GM19372 (cell line): ENCODE measurements around the gene PCBD1.

Experiments
- ATAC-seq: cut with Tn5 transposase; IDR thresholded peaks from one replicate; pipeline ENCODE4 v1.9.1; 2021; ENCODE audit warnings: mild to moderate bottlenecking, low read depth, moderate library complexity; ENCODE audit not compliant: unreplicated experiment

PCBD1 gene

DNA sequence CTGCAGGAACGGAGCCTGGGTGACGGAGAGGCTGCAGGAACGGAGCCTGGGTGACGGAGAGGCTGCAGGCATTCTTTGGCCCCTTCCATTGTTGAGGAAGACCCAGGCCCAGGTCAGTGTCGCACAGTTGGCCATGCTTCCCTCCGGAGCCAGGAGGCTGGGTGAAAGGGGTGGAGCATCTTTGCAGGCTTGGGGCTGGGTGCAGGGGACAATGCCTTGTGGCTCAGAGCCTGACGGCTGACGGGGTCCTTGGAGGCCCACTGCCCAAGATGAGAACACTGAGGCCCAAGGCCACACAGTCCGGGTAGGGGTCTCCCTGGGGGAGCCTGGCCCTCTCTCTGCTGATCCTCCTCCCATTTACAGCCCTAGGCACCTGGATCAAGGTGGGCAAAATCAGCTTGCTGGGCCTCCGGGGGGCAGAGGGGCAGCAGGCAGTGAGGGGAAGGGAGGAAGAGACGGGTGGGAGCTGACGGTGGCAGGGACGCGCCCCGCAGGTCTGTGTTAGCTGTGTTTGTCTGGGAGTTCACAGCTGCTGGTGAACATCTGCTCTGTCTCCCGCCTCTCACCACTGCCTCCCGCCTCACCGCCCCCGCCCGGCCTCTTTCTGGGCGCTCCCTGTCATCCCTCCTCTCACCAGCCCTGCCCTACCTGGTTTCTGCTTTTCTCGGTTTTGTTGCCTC, 30.6 kb upstream of the PCBD1 start:
- no peak for ATAC-seq

DNA sequence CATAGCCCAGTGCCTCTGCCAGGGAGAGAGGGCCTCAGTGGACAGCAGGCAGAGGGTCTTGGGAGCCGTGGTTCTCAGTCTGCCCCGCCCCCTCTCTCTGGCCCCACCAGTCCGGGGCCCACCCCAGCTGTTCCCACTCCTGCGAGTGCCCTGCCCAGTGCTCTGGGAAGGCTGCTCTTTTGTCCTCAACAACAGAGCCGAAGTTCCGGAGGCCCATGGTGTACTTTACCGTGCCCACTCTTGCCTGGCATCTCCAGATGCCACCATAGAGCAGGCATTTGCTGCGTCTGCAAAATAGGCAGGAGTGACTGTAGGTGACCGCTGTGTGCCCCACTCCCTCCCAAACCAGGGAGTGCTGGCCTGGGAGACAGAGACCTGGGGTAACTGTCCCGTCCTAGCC, 29.3 kb upstream of the PCBD1 start:
- no peak for ATAC-seq

GRCh38 chr10:70917226-70917625, 28.9 kb upstream of the PCBD1 start:
- no peak for ATAC-seq

DNA sequence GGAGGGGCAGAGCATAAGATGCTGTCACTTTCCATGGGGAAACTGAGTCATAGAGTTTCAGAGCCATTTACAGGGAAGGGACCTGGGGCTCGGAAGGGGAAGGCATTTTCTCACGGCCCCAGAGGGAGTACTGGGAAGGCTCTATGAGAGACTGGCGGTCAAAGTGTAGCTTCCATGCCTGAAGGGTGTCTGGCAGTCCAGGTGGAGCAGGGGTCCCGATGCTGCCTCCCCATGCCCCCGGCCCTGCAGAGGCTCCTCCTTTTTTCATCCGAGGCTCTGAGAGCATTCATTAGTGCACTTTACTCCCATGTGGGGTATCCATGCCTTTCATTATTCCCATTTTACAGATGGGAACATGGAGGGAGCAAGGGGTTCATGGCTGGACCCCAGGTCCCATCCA, 27.9 kb upstream of the PCBD1 start:
- ATAC-seq, result no peak

- no peak for ATAC-seq
These were observed 27.4 kb upstream of the PCBD1 start for GRCh38 chr10:70915806-70916205.

- no peak for ATAC-seq
These were observed 26.8 kb upstream of the PCBD1 start for GRCh38 chr10:70915206-70915605.

GRCh38 chr10:70914316-70914864, 26.0 kb upstream of the PCBD1 start:
- ATAC-seq, result no peak

GRCh38 chr10:70913893-70914240, 25.5 kb upstream of the PCBD1 start:
- no peak for ATAC-seq

- no peak for ATAC-seq
These were observed 25.0 kb upstream of the PCBD1 start for GRCh38 chr10:70913191-70913892.

DNA sequence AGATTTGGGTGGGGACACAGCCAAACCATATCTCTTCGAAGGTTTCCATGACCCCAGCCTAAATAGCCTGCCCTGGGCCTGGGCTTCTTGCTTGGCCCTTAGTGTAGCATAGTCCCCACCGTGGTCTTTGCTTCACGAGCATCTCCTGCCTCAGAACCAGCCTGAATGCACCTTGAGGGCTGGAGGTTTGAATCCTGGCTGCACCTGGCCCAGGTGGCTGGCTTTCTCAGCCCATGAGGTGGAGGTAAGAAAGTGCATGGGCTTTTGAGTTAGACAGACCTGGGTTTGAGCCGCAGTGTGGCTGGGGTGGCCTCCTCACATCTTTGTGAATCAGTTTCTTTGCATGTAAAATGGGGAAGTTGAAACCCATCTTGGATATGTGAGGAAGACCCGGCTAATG, 24.2 kb upstream of the PCBD1 start:
- ATAC-seq, result no peak

DNA sequence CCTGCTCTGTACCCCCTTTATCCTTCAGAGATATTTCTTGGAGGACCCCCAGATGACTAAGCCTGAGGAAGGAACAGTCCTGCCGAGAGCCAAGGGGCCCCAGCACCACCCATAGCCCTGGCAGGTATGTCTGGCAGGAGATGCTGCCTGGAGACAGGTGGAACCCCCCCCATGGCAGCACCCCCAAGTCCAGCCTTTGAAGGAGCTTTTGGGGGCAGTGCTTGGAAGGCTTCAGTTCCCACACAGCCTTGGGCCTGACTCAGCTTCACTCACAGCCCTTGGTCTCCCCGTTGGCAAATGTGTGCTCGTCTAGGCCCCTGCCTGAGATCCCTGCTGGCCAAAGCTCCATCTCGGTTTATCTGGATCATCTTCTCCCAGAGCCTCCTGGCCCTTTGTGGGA, 23.0 kb upstream of the PCBD1 start:
- ATAC-seq, result no peak

- no peak for ATAC-seq
These were observed 22.3 kb upstream of the PCBD1 start for GRCh38 chr10:70910486-70911341.

DNA sequence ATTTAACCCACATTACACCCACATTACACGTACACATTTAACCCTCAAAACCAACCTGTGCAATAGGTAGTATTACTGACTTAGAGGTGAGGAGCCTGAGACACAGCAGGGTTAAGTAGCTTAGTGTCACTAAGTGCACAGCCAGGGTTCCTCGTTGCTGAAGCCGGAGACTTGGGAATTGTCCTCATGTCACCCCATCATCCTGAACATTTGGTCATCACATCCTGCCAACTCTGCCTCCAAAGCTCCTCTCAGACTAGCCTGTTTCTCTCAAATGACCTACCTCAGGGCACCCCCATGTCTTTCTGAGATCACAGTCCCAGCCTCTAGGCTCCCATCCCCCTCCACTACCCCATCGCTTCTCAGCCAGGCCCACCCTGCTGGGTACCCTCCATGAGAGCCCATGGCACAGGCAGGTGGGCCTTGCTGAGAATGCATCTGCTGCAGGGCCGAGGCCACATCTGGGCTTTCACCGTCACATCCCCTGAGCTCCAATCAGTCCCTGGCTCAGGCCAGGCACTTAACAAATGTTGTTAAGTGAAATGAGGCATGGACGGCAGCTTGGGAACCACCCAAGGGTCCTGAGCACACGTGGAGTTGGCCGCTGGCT, 21.1 kb upstream of the PCBD1 start:
- ATAC-seq, result no peak

- no peak for ATAC-seq
These were observed 20.3 kb upstream of the PCBD1 start for GRCh38 chr10:70908406-70909296.

DNA sequence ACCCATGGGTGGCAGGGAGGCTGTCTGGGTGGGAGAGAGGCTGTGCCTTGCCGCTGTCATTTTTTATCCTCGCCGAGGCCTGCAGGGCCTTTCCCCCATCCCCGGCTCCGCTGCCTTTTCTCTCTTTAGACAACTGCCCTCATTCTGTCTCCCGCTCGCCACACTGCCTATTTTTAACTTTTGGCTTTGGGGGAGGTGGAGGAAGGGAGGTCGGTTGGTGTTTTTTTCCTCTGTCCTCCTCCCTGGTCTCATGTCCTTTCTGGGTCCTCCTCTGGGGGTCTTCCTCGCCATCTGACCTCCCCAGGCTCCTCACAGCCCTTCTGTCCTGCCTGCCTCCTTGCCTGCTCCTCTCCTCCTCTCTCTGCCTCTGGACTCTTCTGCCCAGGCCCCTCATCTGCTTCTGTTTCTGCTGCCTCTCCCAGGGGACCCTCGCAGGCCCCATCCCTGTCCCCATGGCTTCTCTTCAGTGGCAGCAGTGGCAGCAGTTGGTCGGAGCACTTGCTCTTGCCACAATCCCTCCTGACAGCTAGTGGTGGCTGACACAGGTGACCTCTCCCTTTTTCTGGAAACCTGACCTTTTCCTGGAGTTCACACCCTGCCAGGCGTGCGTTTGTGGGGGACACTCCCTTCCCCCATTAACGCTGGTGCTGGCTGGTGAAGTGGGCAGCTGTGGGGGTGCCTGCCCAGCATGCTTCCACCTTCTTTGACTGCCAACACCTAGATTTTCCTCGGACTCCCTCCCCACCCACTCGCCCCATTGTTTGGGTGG, 19.5 kb upstream of the PCBD1 start:
- no peak for ATAC-seq

- no peak for ATAC-seq
These were observed 18.7 kb upstream of the PCBD1 start for GRCh38 chr10:70906953-70907636.

DNA sequence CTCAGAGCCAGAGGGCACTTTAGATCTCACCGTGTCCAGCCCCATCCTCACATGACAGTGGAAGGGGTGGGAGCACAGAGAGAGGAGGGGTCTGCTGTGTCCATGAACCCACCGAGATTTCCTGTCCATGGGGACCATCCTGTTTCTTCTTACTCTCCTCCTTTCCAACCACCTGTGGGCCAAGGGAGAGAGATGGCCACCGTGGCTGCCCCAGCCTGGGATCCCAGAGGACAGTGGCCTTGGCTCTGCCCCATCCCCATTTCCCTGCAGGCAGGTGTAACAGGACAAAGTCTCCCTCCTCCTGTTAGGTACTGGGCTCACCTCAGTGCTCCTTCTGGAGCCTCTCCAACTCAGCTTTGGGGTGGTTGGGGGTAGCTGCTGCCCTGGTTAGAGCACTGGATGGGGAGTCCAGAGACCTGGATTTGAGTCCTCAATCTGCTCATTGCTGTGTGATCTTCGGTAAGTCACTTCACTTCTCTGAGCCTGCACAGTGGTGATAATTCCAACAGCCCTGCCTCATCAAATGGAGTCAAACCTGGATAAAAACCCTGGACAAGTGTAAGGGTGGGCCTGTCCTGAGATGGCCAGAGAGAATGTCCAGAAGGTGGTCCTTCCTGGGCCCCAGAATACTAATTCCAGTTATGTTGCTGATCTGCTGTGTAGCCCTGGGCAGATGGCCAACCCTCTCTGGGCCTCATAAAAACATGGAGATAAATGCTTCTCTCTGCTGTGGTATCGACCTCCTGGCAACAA, 17.8 kb upstream of the PCBD1 start:
- no peak for ATAC-seq
